Right cardiac atrium (tissue), 5 donors: Measurements from ENCODE around the gene GTSF1L. TPM values are rescaled to one million over a fixed set of nuclear protein-coding genes. Genes with fewer than 3 reads are reported as not detected.

Experiments
- ATAC-seq, 2 donors: fragments of 200-7000 bp; cut with Tn5 transposase; one replicate each; pipeline versions ENCODE4 v1.8.0 to v1.9.1; 2020; ENCODE audit warnings: moderate library complexity in 2 of 2, mild to moderate bottlenecking in 1 of 2
- DNase-seq, 3 donors: peaks; one replicate each; pipeline ENCODE4 v3.0.0-alpha.2; 2020
- H3K27ac ChIP-seq: one replicate; pipeline ENCODE4 v1.5.1; 2013; ENCODE audit warnings: mild to moderate bottlenecking, low read length, control low read depth, moderate library complexity
- H3K27me3 ChIP-seq: one replicate; pipeline ENCODE4 v1.6.1; 2013; ENCODE audit not compliant: control insufficient read depth, insufficient read depth
- H3K4me1 ChIP-seq: one replicate; pipeline ENCODE4 v1.6.1; 2013; ENCODE audit warnings: low read length; ENCODE audit not compliant: control insufficient read depth, insufficient read depth
- H3K4me3 ChIP-seq: one replicate; pipeline ENCODE4 v1.5.1; 2013; ENCODE audit warnings: low read length, control low read depth
- H3K9me3 ChIP-seq: one replicate; pipeline ENCODE4 v1.6.1; 2013; ENCODE audit warnings: low read length; ENCODE audit not compliant: control insufficient read depth
- WGBS: extraction: QIAGEN DNeasy Blood & Tissue Kit; methylation state at CpG from one replicate; pipeline ENCODE4 v1.1.7; 2013; 5-methylcytosine and 5-hydroxymethylcytosine counted together
- intact Hi-C, 4 donors: fragments of 100-400 bp; cut with DNase I; formaldehyde crosslinking; loops; one replicate each; pipeline versions ENCODE4 v1.11.0 to v1.14.0; 2022 to 2023
- polyA plus RNA-seq: library from polyadenylated mRNA; stranded (reverse); fragments of 200-250 nt; gene quantifications from one replicate; pipeline ENCODE4 v1.2.3, GENCODE V29; 2013
- total RNA-seq, 4 donors: library from RNA; stranded (reverse); fragmentation: NEBNext Ultra II Directional; extraction: Animal tissue kit (Norgen Biotek cat#: 25700); gene quantifications; one replicate each; pipeline ENCODE4 v1.2.1, GENCODE V29; 2021
- donor health status: healthy with polysubstance abuse.
- donor health status: DM: no; HTN: yes; CAD: no.
- donor health status: DM: no; HTN: no; CAD: no.
- donor health status: DM: no; HTN: yes; CAD: no; lungs with severe emphysema.
- donor health status: DM: yes; HTN: yes; CAD: no.

GTSF1L gene
- total and polyA plus RNA-seq, 5 donors, result not detected

- no peak overlapping the region for H3K4me3 ChIP-seq
- no peak overlapping the region for H3K27ac ChIP-seq
- intact Hi-C loops, result no loop called here
- WGBS, result 87% methylated on average over 4 of the region's 4 CpGs
- ATAC-seq, result no peak
- DNase-seq, result no peak
- no peaks in the 10 kb centered on the region for H3K4me1 ChIP-seq
- H3K9me3 ChIP-seq, result no peaks in the 10 kb centered on the region
- H3K27me3 ChIP-seq, result no peaks in the 10 kb centered on the region
These were observed 37.6 kb downstream of the GTSF1L start for GRCh38 chr20:43689165-43689564.

- ATAC-seq, result no peak
- H3K4me3 ChIP-seq, result no peak overlapping the region
- H3K27ac ChIP-seq, result no peak overlapping the region
- H3K9me3 ChIP-seq, result no peaks in the 10 kb centered on the region
- no peaks in the 10 kb centered on the region for H3K27me3 ChIP-seq
- H3K4me1 ChIP-seq, result no peaks in the 10 kb centered on the region
- WGBS, result 95% methylated on average over 13 of the region's 13 CpGs
- intact Hi-C loops, result no loop called here
- no peak for DNase-seq
These were observed 40.0 kb downstream of the GTSF1L start for GRCh38 chr20:43686820-43687219.

GRCh38 chr20:43682446-43682845, 44.4 kb downstream of the GTSF1L start:
- DNase-seq (no peak), ATAC-seq (no peak)
- Histone ChIP-seq H3K27ac (no peak overlapping the region), H3K27me3 (no peaks in the 10 kb centered on the region), H3K4me3 (no peak overlapping the region), H3K4me1 (no peaks in the 10 kb centered on the region), H3K9me3 (no peaks in the 10 kb centered on the region)
- 97% methylated on average over 9 of the region's 9 CpGs for WGBS
- intact Hi-C loops, result no loop called here

- ATAC-seq, result no peak
- intact Hi-C loops, result no loop called here
- DNase-seq, result no peak
These were observed 44.8 kb downstream of the GTSF1L start for GRCh38 chr20:43681991-43682410.

GRCh38 chr20:43681468-43681942, 45.3 kb downstream of the GTSF1L start:
- H3K4me1 ChIP-seq, result no peaks in the 10 kb centered on the region
- DNase-seq (no peak), ATAC-seq (peak in 1 of 2 donors; percentile 54)
- intact Hi-C loops, result no loop called here
- H3K27me3 ChIP-seq, result no peaks in the 10 kb centered on the region
- WGBS, result 66% methylated on average over 8 of the region's 8 CpGs
- H3K4me3 ChIP-seq, result no peak overlapping the region
- no peaks in the 10 kb centered on the region for H3K9me3 ChIP-seq
- no peak overlapping the region for H3K27ac ChIP-seq

More at GRCh38 chr20:43681991-43682410, 44.8 kb downstream of the GTSF1L start:
- H3K27ac ChIP-seq, result no peak overlapping the region
- H3K9me3 ChIP-seq, result no peaks in the 10 kb centered on the region
- no peak overlapping the region for H3K4me3 ChIP-seq
- H3K4me1 ChIP-seq, result no peaks in the 10 kb centered on the region
- WGBS, result 57% methylated on average over 2 of the region's 2 CpGs
- no peaks in the 10 kb centered on the region for H3K27me3 ChIP-seq

- no peak overlapping the region for H3K4me3 ChIP-seq
- ATAC-seq (no peak), DNase-seq (no peak)
- no peak overlapping the region for H3K27ac ChIP-seq
- H3K9me3 ChIP-seq, result no peaks in the 10 kb centered on the region
- intact Hi-C loops, result no loop called here
- H3K4me1 ChIP-seq, result no peaks in the 10 kb centered on the region
- 83% methylated on average over 7 of the region's 7 CpGs for WGBS
- H3K27me3 ChIP-seq, result no peaks in the 10 kb centered on the region
These were observed 45.8 kb downstream of the GTSF1L start for GRCh38 chr20:43680981-43681380.

- 93% methylated on average over 5 of the region's 5 CpGs for WGBS
- ATAC-seq (no peak), DNase-seq (no peak)
- Histone ChIP-seq H3K27me3 (no peaks in the 10 kb centered on the region), H3K4me1 (no peaks in the 10 kb centered on the region), H3K9me3 (no peaks in the 10 kb centered on the region), H3K4me3 (no peak overlapping the region), H3K27ac (no peak overlapping the region)
- intact Hi-C loops, result no loop called here
These were observed 50.4 kb downstream of the GTSF1L start for GRCh38 chr20:43676368-43676767.

Other genes with a start within 250 kb of the GTSF1L start
- 1 to 10 TPM; 5.0 to 6.1 (median 6.1) TPM for gene L3MBTL1, start 219.3 kb downstream of the GTSF1L start, total RNA-seq
- gene L3MBTL1, start 219.3 kb downstream of the GTSF1L start, polyA plus RNA-seq, result 4.4 TPM
- gene SGK2, start 168.0 kb downstream of the GTSF1L start, total RNA-seq, result 1 to 10 TPM in 1 of 4 donors, under 1 TPM in 2, not detected in 1; 0.21 to 2.9 (median 0.23) TPM
- 3.6 TPM for gene SGK2, start 168.0 kb downstream of the GTSF1L start, polyA plus RNA-seq
- 10 to 100 TPM in 3 of 4 donors, 1 to 10 TPM in 1; 9.6 to 14.1 (median 11.4) TPM for gene IFT52, start 136.1 kb downstream of the GTSF1L start, total RNA-seq
- gene IFT52, start 136.1 kb downstream of the GTSF1L start, polyA plus RNA-seq, result 8.1 TPM
- 1 to 10 TPM in 1 of 4 donors, under 1 TPM in 2, not detected in 1; 0.11 to 1.4 (median 0.89) TPM for gene MYBL2, start 59.9 kb downstream of the GTSF1L start, total RNA-seq
- 0.11 TPM for gene MYBL2, start 59.9 kb downstream of the GTSF1L start, polyA plus RNA-seq
- 1 to 10 TPM in 3 of 4 donors, under 1 TPM in 1; 0.99 to 3.0 (median 1.3) TPM for gene TOX2, start 187.8 kb upstream of the GTSF1L start, total RNA-seq
- gene TOX2, start 187.8 kb upstream of the GTSF1L start, polyA plus RNA-seq, result 1.9 TPM